ENCODE data around the gene TSSK3.

Gene TSSK3, protein sequence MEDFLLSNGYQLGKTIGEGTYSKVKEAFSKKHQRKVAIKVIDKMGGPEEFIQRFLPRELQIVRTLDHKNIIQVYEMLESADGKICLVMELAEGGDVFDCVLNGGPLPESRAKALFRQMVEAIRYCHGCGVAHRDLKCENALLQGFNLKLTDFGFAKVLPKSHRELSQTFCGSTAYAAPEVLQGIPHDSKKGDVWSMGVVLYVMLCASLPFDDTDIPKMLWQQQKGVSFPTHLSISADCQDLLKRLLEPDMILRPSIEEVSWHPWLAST

DNA sequence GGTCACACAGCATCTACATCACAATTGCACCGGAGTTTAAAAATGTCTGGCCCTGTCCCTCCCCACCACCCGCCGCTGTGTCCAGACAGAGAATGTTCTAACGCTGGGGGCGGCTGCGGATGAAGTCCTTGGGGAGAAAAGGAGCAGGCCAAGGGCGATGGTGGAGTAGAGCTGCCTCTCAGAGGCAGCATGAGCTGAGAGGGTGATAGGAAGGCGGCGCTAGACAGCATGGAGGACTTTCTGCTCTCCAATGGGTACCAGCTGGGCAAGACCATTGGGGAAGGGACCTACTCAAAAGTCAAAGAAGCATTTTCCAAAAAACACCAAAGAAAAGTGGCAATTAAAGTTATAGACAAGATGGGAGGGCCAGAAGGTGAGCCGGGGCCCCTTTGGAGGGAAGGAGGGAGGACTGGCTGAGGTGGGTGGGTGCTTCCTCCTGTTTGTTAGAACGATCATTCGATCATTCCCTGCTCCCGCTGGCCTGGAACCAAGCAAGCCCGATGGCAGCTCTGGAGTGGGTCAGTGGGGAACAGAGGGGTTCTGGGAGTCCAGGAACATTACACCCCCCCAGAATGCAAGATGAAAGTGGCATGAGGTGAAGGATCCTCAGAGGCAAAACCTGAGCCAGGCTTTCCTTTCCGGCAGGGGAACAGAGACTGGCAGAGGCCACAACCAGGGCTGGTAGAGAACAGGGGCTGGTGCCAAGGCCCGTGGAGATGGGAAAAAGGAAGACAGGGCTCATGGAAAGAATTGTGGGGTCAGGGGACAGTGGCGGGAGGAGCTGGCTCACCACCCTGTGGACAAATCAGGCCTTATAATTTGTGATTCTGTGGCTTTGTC, at the start of gene TSSK3, which contains the start of gene FAM229A:
Gene TSSK3, plus strand, starts transcription at position 66 of the 840 bp plus-strand sequence. Its CDS starts 163 bp downstream, at position 229.
Gene FAM229A, minus strand, starts transcription at position 12 of the 840 bp plus-strand sequence. CDS start 394 bp downstream, outside the sequence.
- no peak for DNase-seq (ENCODE audit: low read depth in 2 of 2)

DNA sequence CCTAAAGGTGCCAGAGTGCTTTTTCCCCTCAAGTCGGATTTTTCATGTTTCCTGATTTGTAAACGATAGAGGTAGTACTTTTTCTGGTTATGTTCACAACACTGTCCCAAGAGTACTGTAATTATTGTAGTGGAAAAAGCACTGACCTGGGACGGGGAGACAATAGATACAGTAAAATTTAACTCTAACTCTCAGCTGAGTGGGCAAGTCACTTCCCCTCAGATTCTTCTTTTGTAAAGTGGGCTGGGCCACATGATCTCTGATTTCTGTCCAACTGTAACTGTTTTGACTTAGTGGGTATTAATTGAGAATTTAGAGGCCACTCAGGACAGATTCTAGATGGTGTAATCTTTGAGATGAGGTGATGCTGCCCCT, 45.4 kb upstream of the TSSK3 start:
- no peak for DNase-seq (ENCODE audit: low read depth in 2 of 2)

DNA sequence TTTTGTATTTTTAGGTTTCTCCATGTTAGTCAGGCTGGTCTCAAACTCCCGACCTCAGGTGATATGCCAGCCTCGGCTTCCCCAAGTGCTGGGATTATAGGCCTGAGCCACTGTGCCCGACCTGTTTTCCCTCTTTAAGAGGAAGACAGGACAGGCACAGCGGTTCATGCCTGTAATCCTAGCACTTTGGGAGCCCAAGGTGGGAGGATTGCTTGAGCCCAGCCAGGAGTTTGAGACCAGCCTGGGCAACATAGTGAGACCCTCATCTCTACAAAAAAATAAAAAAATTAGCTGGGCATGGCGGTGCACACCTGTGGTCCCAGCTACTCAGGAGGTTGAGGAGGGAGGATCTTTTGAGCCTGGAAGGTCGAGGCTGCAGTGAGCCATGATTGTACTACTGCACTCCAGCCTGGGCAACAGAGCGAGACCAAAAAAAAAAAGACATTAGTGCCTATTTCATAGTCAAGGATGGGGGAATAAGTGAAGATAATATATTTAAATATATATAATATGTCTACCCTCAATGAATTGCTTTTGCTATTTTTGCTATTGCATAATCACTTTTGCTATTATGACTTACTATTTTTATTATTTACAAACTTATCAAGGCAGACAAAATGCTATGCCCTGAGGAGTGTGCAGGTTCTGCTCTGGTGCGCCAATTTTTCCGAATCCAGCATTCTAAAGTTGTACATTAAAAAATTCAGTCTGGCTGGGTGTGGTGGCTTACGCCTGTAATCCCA, 44.0 kb upstream of the TSSK3 start:
- DNase-seq (ENCODE audit: low read depth in 2 of 2) = no peak

DNA sequence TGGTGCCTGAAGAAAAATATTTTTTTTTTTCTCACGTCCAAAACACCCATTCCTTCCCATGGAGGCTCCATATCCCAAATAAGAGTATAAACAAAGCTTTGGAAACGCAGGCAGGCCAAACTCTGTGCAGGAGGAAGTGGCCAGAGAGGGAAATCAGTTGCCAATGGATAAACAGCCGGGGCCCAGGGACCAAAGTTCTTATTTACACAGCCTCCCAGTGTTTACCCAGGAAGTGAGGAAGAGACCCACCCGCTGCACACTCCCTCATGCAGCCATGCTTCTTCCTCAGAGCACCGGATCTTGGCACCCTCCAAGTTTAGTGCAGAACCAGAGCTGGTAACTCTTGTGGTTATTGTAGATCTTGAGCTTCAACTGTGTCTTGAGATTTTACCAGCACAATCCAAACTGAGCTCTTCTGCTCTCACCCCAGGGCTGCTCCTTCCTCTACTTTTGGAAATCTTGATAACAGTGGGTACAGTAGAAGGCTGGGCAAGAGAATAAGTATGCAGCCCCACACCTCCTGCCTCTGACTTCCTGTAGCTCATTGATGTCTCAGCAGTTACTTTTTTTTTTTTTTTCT, 40.5 kb upstream of the TSSK3 start:
- no peak for DNase-seq (ENCODE audit: low read depth in 2 of 2)

- no peak for DNase-seq (ENCODE audit: low read depth in 2 of 2)
Observed at GRCh38 chr1:32327204-32327603, 35.1 kb upstream of the TSSK3 start.

- no peak for DNase-seq (ENCODE audit: low read depth in 2 of 2)
Observed at GRCh38 chr1:32329931-32330466, 32.3 kb upstream of the TSSK3 start.

GRCh38 chr1:32330558-32331151, 31.7 kb upstream of the TSSK3 start:
- no peak for DNase-seq (ENCODE audit: low read depth in 2 of 2)

DNA sequence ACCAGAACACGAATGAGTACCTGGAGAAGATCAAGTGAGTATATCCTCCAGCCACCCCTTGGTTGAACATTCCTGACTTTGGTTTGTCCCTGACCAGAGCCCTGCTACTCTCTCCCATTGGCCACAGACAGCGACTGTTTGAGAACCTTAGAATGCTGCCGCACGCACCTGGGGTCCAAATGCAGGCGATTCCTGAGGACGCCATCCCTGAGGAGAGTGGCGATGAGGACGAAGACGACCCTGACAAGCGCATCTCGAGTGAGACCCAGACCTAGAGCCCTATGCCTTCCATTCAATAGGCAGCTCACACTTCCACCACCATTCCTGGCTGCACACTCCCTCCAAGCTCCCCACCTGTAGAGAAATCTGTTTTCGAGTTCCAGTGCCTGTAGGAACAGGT, 30.8 kb upstream of the TSSK3 start:
- DNase-seq (ENCODE audit: low read depth in 2 of 2) = no peak

DNA sequence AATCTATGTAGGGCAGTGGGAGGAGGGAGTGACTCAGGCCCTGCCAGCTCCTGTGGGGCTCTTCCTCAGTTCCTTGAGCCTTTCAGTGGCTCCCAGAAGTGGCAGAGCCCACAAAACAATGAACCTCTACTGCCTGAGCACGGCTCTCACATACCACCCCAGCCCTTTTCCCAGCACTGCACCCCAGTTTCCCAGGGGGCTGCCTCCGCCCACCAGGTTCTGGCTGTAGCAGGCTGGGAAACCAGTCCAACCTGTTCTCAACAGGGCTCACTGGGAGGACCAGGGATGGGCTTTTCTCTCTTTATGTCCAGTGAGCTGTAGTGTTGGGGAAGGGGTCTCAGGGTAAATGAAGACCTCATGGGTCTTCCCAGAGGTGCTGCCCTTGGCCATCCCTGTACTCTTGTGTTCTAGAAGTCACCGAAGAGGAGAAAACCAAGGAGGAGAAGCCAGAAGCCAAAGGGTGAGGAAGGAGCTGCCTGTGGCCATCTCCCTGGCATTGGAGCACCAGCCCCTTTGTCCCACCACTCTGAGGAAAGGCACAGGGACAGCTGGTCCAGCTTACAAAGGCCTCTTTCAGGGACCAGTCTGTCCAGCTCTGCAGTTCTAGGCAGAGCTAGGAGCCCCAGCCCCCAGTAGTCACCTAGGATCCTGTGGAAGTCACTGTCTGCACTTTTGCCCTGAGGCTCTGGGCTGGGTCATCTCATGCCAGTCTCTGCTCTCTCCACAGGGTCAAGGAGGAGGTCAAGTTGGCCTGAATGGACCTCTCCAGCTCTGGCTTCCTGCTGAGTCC, 29.9 kb upstream of the TSSK3 start:
- no peak for DNase-seq (ENCODE audit: low read depth in 2 of 2)

- DNase-seq (ENCODE audit: low read depth in 2 of 2) = no peak
Observed at GRCh38 chr1:32333251-32333963, 28.9 kb upstream of the TSSK3 start.

GRCh38 chr1:32334274-32334861, 28.0 kb upstream of the TSSK3 start:
- no peak for DNase-seq (ENCODE audit: low read depth in 2 of 2)

GRCh38 chr1:32334864-32335534, 27.3 kb upstream of the TSSK3 start:
- peak; percentile 60 for DNase-seq (ENCODE audit: low read depth in 2 of 2)

- DNase-seq (ENCODE audit: low read depth in 2 of 2) = no peak
Observed at GRCh38 chr1:32335535-32335789, 26.9 kb upstream of the TSSK3 start.

DNA sequence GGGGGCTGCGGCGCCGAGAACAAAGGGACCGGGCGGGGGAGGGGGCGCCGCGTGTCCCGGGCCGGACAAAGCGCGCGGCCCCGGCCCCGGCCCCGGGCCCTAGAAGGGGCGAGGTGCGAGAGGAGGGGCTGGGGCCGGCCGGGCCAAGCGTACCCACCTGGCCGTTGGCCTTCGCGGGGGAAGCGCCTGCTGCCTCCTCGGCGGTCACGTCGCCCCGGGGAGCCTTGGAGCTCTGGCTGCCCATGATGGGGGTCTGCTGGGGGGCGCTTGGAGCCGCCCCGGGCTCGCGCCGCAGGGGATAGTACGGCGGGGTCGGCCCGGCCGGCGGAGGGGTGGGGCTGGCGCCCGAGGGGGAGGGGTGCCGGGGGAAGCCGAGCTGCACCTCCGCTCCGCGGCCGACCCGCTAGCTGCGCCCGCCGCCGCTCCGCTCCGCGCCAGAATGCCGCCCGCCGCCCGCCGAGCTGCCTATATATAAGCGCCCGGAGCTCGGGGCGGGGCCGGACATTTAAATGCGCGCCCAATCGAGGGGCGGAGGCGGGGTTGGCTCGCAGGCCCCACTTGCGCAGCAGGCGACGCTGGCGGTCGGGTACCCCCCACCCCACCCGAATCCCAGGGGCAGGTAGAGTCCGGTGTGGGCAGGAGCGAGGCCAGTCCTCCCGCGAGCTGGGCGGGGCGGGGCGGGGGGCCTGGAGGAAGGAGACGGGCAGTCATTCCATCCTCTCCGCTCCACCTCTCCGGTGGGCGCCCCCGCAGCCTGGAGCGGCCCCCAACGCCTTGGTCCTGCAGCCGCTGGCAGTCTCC, 26.3 kb upstream of the TSSK3 start, which contains the start of gene MARCKSL1:
Gene MARCKSL1, minus strand, starts transcription at position 444 of the 801 bp plus-strand sequence. Its CDS starts 200 bp downstream, at position 244.
- DNase-seq (ENCODE audit: low read depth in 2 of 2) = peak; percentile 83 to 90

GRCh38 chr1:32336591-32336932, 25.8 kb upstream of the TSSK3 start:
- DNase-seq (ENCODE audit: low read depth in 2 of 2) = no peak

DNA sequence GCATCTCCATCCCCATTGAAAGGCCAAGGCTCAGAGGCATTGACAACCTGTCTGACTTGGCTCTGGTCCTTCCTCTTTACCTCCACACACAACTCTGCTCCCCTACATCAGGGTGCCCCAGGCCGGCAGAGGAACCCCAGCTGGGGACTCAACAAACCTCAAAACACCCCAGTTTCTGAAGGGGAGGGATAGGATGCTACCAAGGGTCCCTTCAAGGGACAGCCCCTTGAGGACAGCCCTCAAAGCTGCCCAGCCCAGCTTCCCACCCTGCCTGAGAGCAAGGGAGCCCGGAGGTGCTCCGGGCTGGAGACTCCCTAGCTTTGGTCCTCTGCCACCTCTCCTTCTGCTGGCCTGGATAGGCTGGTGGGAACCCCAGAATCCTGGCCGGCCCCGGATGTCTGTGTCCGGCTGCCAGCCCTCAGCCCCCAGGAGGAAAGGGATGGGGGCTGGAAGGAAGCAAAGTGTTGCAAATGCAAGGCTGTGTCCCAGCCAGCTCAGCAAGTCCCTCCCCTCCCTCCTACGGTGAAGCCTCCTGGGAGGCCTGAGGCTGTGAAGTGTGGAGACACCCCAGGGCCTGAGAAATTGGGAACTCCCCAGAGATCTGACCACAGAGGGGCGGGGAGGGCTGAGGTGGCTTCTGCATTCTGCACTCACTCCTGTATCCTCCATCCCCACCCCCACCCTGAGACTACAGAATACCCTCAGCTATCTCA, 25.2 kb upstream of the TSSK3 start:
- DNase-seq (ENCODE audit: low read depth in 2 of 2) = no peak

DNA sequence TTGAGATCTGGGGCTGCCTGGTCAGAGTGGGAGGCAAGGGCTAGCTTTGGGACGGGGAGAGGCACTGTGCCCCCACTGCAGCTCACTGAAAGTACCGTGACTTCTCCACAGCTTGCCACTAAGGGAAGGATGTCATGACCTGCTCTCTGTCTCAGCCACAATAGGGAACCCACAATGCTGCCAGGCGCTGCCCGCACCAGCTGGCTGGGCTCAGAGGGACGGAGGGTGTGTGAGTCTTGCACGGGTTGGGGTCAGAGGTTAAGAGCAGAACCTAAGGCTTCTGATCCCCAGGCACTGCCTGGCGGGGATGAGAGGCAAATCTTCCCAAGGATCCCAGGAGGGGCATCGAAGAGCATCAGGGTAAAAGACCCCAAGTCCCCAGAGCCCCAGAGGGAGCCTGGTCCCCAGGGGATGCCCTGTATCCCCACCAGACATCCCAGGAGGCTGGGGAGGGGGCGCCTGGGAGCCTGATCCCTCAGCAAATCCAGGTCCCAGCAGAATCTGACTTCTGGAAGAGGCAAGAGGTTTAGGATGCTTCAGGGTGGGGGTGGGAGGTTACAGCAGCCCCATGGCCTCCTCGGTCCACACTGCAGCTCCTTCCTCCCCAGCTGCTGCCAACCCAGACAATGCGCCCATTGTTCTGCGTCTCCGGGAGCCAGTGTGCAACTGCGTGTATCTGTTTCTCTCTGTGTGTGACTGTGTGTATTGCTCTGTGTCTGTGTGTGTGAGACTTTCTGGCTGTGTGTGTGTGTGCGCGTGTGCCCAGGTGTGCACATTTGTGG, 24.3 kb upstream of the TSSK3 start:
- no peak for DNase-seq (ENCODE audit: low read depth in 2 of 2)
